Measurements from ENCODE around the gene RBM43. TPM values are rescaled to one million over a fixed set of nuclear protein-coding genes. Genes with fewer than 3 reads are reported as not detected.
"Not testable (repeated sequence)": the region's sequence is repeated elsewhere in the genome, so short reads cannot be mapped to it uniquely, and the experiment has no call there.

Gene RBM43
- polyA plus RNA-seq (2013, experiment 1 of 2) = 2.2 TPM
- 3.6 TPM for polyA plus RNA-seq (2013, experiment 2 of 2)

DNA sequence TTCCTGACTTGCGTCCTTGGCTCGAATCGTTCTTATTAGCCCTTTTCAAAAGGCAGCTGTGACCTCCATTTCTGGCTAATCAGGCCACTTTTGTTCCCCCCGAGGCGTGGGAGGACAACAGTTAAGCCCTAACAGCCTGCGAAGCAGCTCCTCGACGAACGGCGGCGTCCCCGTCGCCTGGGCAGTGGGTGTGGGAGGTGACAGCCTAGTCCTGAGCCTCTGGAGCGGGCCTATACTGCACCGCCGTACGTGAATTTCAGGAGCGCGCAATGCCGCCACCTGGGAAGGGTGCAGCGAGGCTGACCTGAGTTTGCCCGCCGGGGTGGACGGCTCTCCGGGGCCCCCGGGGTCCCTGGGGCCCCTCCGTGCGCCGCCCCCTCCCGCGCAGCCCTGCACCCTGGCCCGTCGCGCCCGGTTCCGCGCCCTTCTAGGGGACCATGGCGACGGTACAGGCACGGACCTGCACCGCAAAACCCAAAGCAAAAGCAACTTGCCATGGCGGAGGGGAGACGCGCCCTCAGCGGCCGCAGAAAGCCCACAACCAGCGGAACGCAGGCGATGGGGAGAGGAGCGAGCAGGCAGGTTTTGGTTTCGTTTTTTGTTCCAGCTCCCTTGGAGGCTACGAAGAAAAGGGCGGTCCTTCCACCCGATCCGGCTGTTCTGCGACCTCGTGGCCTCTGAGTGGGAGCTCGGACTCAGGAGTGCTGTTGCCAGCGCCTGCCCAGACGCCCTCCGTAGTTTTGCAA is at the start of gene RBM43:
TSS of gene RBM43 (minus strand) at position 633 of the 746 bp plus-strand sequence. CDS start at position 497, 136 bp downstream.
- H3K4me3 ChIP-seq (ENCODE audit: low read length) = peak within 1 kb of the TSS; percentile 61
- no peaks in the 10 kb centered on the region for H3K9me3 ChIP-seq (ENCODE audit: insufficient read depth, low read depth, low read length)
- H3K4me1 ChIP-seq (ENCODE audit: insufficient read depth, low read length) = peaks cover 19% of the 10 kb centered on the region
- no peaks in the 10 kb centered on the region for H3K36me3 ChIP-seq (ENCODE audit: insufficient read depth, low read length)
- no peaks in the 10 kb centered on the region for H3K27me3 ChIP-seq (ENCODE audit: insufficient read depth, low read length)
- H3K27ac ChIP-seq (ENCODE audit: low read depth, low read length) = peak within 1 kb of the TSS; percentile 57
- 4% methylated on average over 61 of the region's 61 CpGs for WGBS
- peak within 1 kb of the TSS; percentile 86 for H3K9ac ChIP-seq (ENCODE audit: low read depth, low read length)

- H3K27me3 ChIP-seq (ENCODE audit: insufficient read depth, low read length); H3K36me3 ChIP-seq (ENCODE audit: insufficient read depth, low read length); H3K27ac ChIP-seq (ENCODE audit: low read depth, low read length); H3K4me3 ChIP-seq (ENCODE audit: low read length); H3K9ac ChIP-seq (ENCODE audit: low read depth, low read length); H3K4me1 ChIP-seq (ENCODE audit: insufficient read depth, low read length): not testable (repeated sequence)
- peaks cover 14% of the 10 kb centered on the region for H3K9me3 ChIP-seq (ENCODE audit: insufficient read depth, low read depth, low read length)
- 98% methylated on average over 6 of the region's 6 CpGs for WGBS
Observed at GRCh38 chr2:151310313-151310712, 48.6 kb upstream of the RBM43 start.

GRCh38 chr2:151306621-151307020 is 45.0 kb upstream of the RBM43 start:
- H3K27ac ChIP-seq (ENCODE audit: low read depth, low read length) = no peak overlapping the region
- H3K9me3 ChIP-seq (ENCODE audit: insufficient read depth, low read depth, low read length) = peaks cover 14% of the 10 kb centered on the region
- H3K9ac ChIP-seq (ENCODE audit: low read depth, low read length) = no peak overlapping the region
- 97% methylated on average over 3 of the region's 3 CpGs for WGBS
- H3K36me3 ChIP-seq (ENCODE audit: insufficient read depth, low read length) = no peaks in the 10 kb centered on the region
- no peak overlapping the region for H3K4me3 ChIP-seq (ENCODE audit: low read length)
- no peaks in the 10 kb centered on the region for H3K4me1 ChIP-seq (ENCODE audit: insufficient read depth, low read length)
- H3K27me3 ChIP-seq (ENCODE audit: insufficient read depth, low read length) = no peaks in the 10 kb centered on the region

- H3K27me3 ChIP-seq (ENCODE audit: insufficient read depth, low read length) = no peaks in the 10 kb centered on the region
- H3K27ac ChIP-seq (ENCODE audit: low read depth, low read length) = no peak overlapping the region
- peaks cover 12% of the 10 kb centered on the region for H3K9me3 ChIP-seq (ENCODE audit: insufficient read depth, low read depth, low read length)
- H3K4me3 ChIP-seq (ENCODE audit: low read length) = no peak overlapping the region
- no peaks in the 10 kb centered on the region for H3K36me3 ChIP-seq (ENCODE audit: insufficient read depth, low read length)
- H3K4me1 ChIP-seq (ENCODE audit: insufficient read depth, low read length) = no peaks in the 10 kb centered on the region
- H3K9ac ChIP-seq (ENCODE audit: low read depth, low read length) = no peak overlapping the region
Observed at GRCh38 chr2:151305129-151305691, 43.5 kb upstream of the RBM43 start.

DNA sequence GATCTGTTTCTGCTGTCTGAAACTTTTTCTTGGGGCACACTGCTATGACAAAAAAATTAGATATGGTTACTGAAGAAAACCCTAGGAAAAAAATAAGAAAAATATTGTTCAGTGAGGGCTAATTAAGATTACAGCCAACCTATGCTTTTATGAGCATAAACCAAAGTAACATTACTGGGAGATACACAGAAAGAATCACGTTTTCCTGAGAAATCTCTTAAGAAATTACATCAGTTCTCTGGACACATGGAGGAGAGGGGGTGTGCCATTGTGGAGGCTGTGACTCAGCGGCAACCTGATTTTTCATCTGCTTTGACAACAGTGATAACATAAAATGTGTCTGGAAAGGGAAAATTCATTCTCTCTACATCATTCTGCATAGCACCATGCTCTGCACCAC is 41.2 kb upstream of the RBM43 start:
- no peaks in the 10 kb centered on the region for H3K9me3 ChIP-seq (ENCODE audit: insufficient read depth, low read depth, low read length)
- H3K27me3 ChIP-seq (ENCODE audit: insufficient read depth, low read length) = no peaks in the 10 kb centered on the region
- no peak overlapping the region for H3K27ac ChIP-seq (ENCODE audit: low read depth, low read length)
- H3K9ac ChIP-seq (ENCODE audit: low read depth, low read length) = no peak overlapping the region
- H3K36me3 ChIP-seq (ENCODE audit: insufficient read depth, low read length) = no peaks in the 10 kb centered on the region
- peaks cover 10% of the 10 kb centered on the region; the same call in 1 of the 2 replicates for H3K4me1 ChIP-seq (ENCODE audit: insufficient read depth, low read length)
- WGBS = 93% methylated on average over 2 of the region's 2 CpGs
- no peak overlapping the region for H3K4me3 ChIP-seq (ENCODE audit: low read length)

- Histone ChIP-seq H3K4me3 (ENCODE audit: low read length) (no peak overlapping the region), H3K4me1 (ENCODE audit: insufficient read depth, low read length) (peaks cover 10% of the 10 kb centered on the region; the same call in 1 of the 2 replicates), H3K9ac (ENCODE audit: low read depth, low read length) (no peak overlapping the region), H3K9me3 (ENCODE audit: insufficient read depth, low read depth, low read length) (no peaks in the 10 kb centered on the region), H3K27me3 (ENCODE audit: insufficient read depth, low read length) (no peaks in the 10 kb centered on the region), H3K36me3 (ENCODE audit: insufficient read depth, low read length) (no peaks in the 10 kb centered on the region), H3K27ac (ENCODE audit: low read depth, low read length) (no peak overlapping the region)
- 94% methylated on average over 4 of the region's 5 CpGs for WGBS
Observed at GRCh38 chr2:151302404-151302803, 40.7 kb upstream of the RBM43 start.

DNA sequence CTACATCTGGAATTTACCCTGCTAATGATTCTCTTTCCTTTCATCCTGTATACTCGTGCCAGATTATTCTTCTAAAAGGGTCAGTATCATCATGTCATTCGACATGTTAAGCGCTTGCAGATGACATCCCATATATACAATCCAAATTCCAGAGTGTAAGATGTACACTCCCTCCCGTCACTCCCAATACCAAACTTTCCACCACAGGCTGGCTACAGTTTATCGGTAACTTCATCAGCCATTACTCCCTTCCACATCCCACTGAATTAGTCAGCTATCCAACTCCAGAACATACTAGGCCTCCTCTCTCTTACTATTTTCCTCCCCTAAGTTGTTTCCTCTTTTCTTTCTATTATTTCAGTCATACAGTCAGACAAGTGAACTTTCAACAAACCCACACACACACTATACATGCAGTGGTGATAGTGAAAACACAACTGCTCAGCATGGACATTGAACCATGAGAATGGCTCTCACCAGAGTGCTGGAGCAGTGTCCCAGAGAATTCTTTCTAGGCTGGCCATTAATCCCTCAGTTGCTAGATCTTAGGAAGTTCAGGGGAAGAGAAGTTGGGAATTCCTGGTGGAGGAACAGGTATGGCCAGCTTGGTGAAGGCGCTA is 38.4 kb upstream of the RBM43 start:
- Histone ChIP-seq H3K4me1 (ENCODE audit: insufficient read depth, low read length) (peaks cover 10% of the 10 kb centered on the region; the same call in 1 of the 2 replicates), H3K9me3 (ENCODE audit: insufficient read depth, low read depth, low read length) (no peaks in the 10 kb centered on the region), H3K9ac (ENCODE audit: low read depth, low read length) (no peak overlapping the region), H3K27ac (ENCODE audit: low read depth, low read length) (no peak overlapping the region), H3K4me3 (ENCODE audit: low read length) (no peak overlapping the region), H3K27me3 (ENCODE audit: insufficient read depth, low read length) (no peaks in the 10 kb centered on the region), H3K36me3 (ENCODE audit: insufficient read depth, low read length) (no peaks in the 10 kb centered on the region)
- WGBS = 95% methylated on average over 6 of the region's 6 CpGs

DNA sequence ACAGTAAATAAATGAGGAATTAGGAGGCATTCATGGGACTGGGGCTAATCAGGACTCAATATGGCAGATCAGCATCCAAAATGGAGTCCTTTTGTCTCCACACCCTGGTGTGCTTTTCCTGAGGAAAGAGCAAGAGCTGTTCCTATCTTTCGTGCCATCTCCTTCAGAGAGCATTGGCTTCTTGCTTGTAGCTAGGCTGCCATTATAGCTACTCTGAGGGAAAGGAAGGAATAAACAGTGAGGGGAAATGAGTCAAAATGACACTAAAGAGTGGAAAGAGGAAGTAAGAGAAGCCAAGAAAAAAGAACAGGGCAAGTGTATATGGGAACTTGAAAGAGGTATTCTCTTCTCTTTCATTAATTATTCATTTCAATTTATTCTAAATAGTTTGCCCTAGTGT is 36.2 kb upstream of the RBM43 start:
- H3K4me1 ChIP-seq (ENCODE audit: insufficient read depth, low read length) = peaks cover 10% of the 10 kb centered on the region; the same call in 1 of the 2 replicates
- H3K9me3 ChIP-seq (ENCODE audit: insufficient read depth, low read depth, low read length) = no peaks in the 10 kb centered on the region
- no peaks in the 10 kb centered on the region for H3K36me3 ChIP-seq (ENCODE audit: insufficient read depth, low read length)
- H3K9ac ChIP-seq (ENCODE audit: low read depth, low read length) = no peak overlapping the region
- no peak overlapping the region for H3K4me3 ChIP-seq (ENCODE audit: low read length)
- no peaks in the 10 kb centered on the region for H3K27me3 ChIP-seq (ENCODE audit: insufficient read depth, low read length)
- H3K27ac ChIP-seq (ENCODE audit: low read depth, low read length) = no peak overlapping the region
- 67% methylated on average over 1 of the region's 1 CpG for WGBS

- not testable (repeated sequence) for H3K9ac ChIP-seq (ENCODE audit: low read depth, low read length); H3K27ac ChIP-seq (ENCODE audit: low read depth, low read length); H3K36me3 ChIP-seq (ENCODE audit: insufficient read depth, low read length); H3K4me3 ChIP-seq (ENCODE audit: low read length); H3K9me3 ChIP-seq (ENCODE audit: insufficient read depth, low read depth, low read length); H3K27me3 ChIP-seq (ENCODE audit: insufficient read depth, low read length)
- H3K4me1 ChIP-seq (ENCODE audit: insufficient read depth, low read length) = peaks cover 10% of the 10 kb centered on the region; the same call in 1 of the 2 replicates
- 94% methylated on average over 35 of the region's 35 CpGs for WGBS
Observed at GRCh38 chr2:151295926-151296325, 34.3 kb upstream of the RBM43 start.

DNA sequence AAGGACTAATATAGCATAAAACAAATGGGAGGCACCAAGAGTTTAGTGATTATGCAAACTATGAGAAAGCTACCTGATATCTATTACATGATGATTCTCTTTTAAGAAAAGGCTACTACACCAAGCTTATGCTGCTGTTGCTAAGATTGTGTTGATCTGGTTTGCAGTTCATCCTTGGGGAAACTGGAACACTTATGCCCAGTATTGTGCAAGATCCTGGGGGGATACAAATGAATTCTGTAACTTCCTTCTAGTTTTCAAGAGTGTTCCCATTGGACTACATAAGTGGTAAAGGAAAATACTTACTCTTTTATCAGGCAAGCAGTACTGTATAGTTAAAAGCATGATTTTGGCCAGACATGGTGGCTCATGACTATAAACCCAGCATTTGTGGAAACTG is 30.9 kb upstream of the RBM43 start:
- H3K4me1 ChIP-seq (ENCODE audit: insufficient read depth, low read length) = peaks cover 12% of the 10 kb centered on the region
- no peak overlapping the region for H3K4me3 ChIP-seq (ENCODE audit: low read length)
- H3K9me3 ChIP-seq (ENCODE audit: insufficient read depth, low read depth, low read length) = no peaks in the 10 kb centered on the region
- H3K36me3 ChIP-seq (ENCODE audit: insufficient read depth, low read length) = no peaks in the 10 kb centered on the region
- H3K27me3 ChIP-seq (ENCODE audit: insufficient read depth, low read length) = peaks cover 5% of the 10 kb centered on the region
- H3K27ac ChIP-seq (ENCODE audit: low read depth, low read length) = no peak overlapping the region
- no peak overlapping the region for H3K9ac ChIP-seq (ENCODE audit: low read depth, low read length)

DNA sequence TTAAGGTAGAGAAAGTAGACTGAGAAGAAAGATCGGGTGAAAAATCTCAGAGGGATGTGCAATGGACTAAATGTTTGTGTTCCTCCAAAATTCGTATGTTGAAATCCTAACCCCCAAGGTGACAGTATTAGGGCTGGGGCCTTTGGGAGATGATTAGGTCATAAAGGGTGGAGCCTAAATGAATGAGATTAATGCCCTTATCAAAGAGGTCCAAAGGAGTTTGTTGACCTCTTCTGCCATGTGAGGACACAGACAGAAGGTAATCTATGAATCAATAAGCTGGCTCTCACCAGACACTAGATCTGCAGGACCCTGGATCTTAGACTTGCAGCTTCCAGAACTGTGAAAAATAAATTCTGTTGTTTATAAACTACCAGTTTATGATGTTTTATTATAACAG is 30.5 kb upstream of the RBM43 start:
- no peak overlapping the region for H3K4me3 ChIP-seq (ENCODE audit: low read length)
- 88% methylated on average over 2 of the region's 2 CpGs for WGBS
- no peak overlapping the region for H3K27ac ChIP-seq (ENCODE audit: low read depth, low read length)
- peaks cover 5% of the 10 kb centered on the region for H3K27me3 ChIP-seq (ENCODE audit: insufficient read depth, low read length)
- H3K9me3 ChIP-seq (ENCODE audit: insufficient read depth, low read depth, low read length) = no peaks in the 10 kb centered on the region
- peaks cover 12% of the 10 kb centered on the region for H3K4me1 ChIP-seq (ENCODE audit: insufficient read depth, low read length)
- H3K9ac ChIP-seq (ENCODE audit: low read depth, low read length) = no peak overlapping the region
- no peaks in the 10 kb centered on the region for H3K36me3 ChIP-seq (ENCODE audit: insufficient read depth, low read length)

All from HUES64 (cell line).